Astrocyte of the spinal cord (primary cell): ENCODE results near the gene AOPEP.

Source experiments
- DNase-seq: peaks from one replicate; pipeline ENCODE4 v3.0.0; 2011; ENCODE audit warnings: low read depth, low spot score
- H3K4me3 ChIP-seq: 2 replicates; pipeline ENCODE4 v1.5.1; 2011; ENCODE audit warnings: low read depth, mild to moderate bottlenecking, low read length, moderate library complexity
- in situ Hi-C: cut with HindIII; loops from 2 replicates; pipeline ENCODE4 v1.10.0; 2017; ENCODE audit warnings: low sequenced_read_pairs
- TF ChIP-seq, protein P1 (sequence below): IDR thresholded peaks from 2 replicates; pipeline ENCODE4 v1.5.1; 2012; ENCODE audit warnings: low read depth, mild to moderate bottlenecking, low read length, inconsistent platforms

Gene AOPEP

DNA sequence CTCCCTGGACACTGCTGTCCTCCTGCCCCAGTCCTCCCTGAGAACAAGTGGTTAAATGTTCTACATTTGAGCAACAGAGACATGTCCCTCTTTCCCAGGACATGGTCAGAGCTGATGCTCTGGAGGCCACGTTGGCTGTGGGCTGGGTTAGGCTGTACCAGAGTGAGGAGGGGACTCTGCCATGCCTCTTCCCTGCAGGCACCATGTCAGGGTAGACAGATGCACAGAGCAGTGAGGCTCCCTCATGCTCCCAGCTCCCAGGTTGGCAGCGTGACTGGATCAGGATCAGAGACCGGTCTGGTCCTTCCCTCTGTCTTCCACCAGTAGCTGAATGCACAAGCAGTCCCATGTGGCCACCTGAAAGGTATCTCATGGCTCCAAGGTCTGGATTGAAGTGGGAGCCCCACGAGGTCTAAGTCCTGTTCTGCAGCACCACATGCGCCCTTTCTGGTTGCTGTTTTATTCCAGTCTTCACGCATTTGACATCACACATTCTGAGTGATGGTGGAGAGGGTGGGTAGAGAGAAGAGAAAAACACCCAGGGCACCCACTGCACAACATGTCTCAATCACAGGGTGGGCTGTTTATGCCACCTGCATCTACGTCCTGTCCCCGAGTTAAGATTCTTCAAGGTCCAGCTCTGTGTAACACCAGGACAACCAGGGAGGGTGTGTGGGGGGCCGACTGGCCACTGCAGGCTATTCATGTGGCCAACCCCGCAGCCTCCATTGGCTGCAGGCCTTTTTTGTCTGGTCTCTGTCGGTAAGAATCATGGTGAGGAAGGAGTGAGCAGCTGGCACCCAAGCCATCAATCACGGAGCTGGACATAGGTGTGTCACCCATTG lies 386.2 kb downstream of the AOPEP start:
- in situ Hi-C loops, result no loop called here
- TF ChIP-seq, protein P1, sequence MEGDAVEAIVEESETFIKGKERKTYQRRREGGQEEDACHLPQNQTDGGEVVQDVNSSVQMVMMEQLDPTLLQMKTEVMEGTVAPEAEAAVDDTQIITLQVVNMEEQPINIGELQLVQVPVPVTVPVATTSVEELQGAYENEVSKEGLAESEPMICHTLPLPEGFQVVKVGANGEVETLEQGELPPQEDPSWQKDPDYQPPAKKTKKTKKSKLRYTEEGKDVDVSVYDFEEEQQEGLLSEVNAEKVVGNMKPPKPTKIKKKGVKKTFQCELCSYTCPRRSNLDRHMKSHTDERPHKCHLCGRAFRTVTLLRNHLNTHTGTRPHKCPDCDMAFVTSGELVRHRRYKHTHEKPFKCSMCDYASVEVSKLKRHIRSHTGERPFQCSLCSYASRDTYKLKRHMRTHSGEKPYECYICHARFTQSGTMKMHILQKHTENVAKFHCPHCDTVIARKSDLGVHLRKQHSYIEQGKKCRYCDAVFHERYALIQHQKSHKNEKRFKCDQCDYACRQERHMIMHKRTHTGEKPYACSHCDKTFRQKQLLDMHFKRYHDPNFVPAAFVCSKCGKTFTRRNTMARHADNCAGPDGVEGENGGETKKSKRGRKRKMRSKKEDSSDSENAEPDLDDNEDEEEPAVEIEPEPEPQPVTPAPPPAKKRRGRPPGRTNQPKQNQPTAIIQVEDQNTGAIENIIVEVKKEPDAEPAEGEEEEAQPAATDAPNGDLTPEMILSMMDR, result no peak
- no peak overlapping the region for H3K4me3 ChIP-seq
- DNase-seq, result no peak

DNA sequence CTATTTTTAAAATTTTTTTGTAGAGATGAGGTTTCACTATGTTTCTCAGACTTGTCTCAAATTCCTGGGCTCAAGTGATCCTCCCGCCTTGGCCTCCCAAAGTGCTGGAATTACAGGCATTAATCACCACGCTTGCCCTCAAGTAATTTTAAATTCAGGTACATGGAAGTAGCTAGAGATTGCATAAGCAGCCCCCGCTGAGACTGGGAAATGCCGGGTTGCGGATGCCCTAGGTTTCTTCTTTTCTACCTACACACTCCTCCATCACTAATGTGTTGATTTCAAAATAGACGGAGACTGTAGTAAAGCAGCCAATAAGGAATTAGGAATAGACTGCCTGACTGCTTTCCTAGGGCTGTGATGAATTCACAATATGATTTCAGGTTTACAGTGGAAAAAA lies 388.6 kb downstream of the AOPEP start:
- in situ Hi-C loops, result no loop called here
- TF ChIP-seq, protein P1, result no peak
- no peak for DNase-seq
- no peak overlapping the region for H3K4me3 ChIP-seq

DNA sequence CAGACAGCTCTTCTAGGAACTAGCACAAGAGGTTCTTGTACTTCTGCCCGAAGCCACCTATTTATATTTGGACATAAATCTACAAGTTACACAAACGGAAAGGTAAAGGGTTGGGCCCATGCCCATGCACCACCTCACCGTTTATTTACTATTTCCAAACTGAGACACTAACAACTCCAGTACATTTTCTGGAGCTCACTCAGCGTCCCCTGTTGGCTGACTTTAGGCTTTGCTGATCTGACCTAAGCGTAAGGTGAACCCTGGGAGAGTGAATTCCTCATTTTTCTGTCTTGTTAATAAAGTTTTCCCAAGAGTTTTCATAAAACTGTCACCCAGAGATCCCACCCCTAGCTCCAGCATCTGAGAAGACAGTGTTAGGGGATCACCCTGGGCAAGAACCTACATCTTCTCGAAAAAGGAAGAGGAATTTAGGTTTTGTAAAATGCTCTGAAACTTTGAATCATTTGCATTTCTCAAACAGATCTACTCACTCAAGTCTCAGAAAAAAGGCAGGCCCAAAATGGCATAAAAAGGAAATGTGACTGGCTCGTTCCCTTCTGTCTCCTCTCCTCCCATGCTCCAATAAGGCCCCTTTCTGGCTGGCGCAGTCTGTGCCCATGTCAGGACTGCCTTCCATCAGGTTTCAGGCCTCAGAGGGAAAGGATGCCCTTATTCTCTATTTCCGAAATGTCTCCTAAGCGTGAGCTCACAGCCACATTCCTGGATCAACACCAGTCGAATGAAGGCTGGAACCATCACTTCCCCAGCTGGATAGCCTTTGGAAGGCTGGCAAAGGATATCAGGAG lies 389.7 kb downstream of the AOPEP start:
- DNase-seq, result no peak
- in situ Hi-C loops, result no loop called here
- H3K4me3 ChIP-seq, result no peak overlapping the region
- TF ChIP-seq, protein P1, result peak; percentile 33

DNA sequence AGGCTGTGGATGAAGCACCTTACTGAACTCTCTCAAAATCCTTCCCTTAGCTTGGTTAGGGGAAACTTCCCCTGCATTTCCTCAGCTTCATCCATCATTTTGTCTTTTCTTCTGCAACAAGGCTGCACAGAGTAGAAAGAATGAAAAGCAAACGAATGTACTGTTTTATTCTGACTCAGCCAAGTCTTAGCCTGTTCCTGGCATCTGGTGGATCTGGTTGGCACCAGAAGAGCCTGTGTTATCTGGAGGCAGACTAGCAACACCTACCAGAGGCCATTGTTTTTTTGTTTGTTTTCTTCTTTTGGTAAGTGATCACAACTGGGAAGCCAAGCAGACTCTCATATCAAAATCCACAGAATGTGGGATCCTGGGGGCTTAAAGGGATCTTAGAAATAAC lies 390.3 kb downstream of the AOPEP start:
- H3K4me3 ChIP-seq, result no peak overlapping the region
- in situ Hi-C loops, result no loop called here
- no peak for DNase-seq
- TF ChIP-seq, protein P1, result no peak

DNA sequence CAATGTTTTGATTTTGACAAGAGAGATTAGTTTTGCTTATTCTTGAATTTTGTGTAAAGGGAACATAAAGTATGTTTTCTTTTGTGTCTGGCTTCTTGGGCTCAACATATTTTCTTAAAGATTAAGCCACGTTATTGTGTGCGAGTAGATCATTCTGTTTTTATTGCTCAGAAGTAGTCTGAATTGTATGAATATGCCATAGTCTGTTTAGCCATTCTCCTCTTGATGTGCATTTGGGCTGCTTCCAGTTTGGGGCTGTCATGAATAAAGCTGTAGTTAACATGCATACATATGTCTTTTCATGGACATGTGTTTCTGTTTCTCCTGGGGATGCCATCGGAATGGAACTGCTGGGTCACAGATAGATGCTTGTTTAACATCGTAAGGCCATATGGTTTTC lies 392.1 kb downstream of the AOPEP start:
- DNase-seq, result no peak
- TF ChIP-seq, protein P1, result no peak
- H3K4me3 ChIP-seq, result no peak overlapping the region
- in situ Hi-C loops, result no loop called here

DNA sequence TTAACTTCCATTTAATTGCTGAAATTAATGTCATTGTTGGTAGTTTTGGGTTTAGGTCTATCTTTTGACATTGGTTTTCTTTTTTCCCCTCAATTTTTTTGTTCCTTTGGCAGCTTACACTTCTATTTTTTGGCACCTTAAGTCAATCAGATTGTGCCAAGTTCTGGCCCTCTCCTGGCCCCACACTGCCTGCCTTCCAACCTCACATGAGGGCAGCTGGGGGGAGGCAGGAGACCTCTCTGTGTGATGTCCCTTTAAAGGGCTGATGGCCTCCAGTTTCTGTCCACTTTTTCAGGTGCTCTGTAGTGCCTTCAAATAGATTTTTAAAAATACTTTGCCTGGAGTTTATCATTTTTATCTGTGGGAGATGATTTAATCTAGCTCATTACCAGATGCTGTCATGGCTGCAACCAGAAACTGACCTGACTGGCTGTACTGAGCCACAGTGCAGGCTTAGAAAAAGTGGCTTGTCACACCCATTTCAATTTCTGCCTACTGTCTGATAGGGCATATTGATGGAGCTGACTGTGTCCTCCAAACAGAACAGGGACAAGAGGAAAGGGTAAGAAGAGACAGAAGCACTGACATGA lies 394.4 kb downstream of the AOPEP start:
- DNase-seq, result no peak
- in situ Hi-C loops, result no loop called here
- TF ChIP-seq, protein P1, result no peak
- no peak overlapping the region for H3K4me3 ChIP-seq
